AG04449 (cell line): ENCODE results near the gene PIGU.
"Not testable (repeated sequence)": the region's sequence is repeated elsewhere in the genome, so short reads cannot be mapped to it uniquely, and the experiment has no call there.

ENCODE experiments used
- CTCF ChIA-PET: fragments of 350-600 bp; formaldehyde crosslinking; extraction: SDS; loops from one replicate; lab custom pipeline; 2021; ENCODE audit warnings: antibody characterized with exemption; lab: Yijun Ruan, JAX
- POLR2A ChIA-PET: fragments of 400-600, 350-600 bp; formaldehyde crosslinking; extraction: SDS; loops from one replicate; lab custom pipeline; 2020; ENCODE audit warnings: antibody characterized with exemption, inconsistent platforms; lab: Yijun Ruan, JAX
- DNase-seq: peaks from one replicate; pipeline ENCODE4 v3.0.0-alpha.2; 2010; ENCODE audit warnings: low read depth, low spot score
- H3K4me3 ChIP-seq: 2 replicates; pipeline ENCODE4 v1.5.1; 2011; ENCODE audit warnings: low read depth, mild to moderate bottlenecking, control low read depth, low read length
- CTCF ChIP-seq: IDR thresholded peaks from one replicate; pipeline ENCODE4 v1.5.1; 2011; ENCODE audit warnings: mild to moderate bottlenecking, moderate library complexity, low read length, control low read depth, inconsistent platforms; ENCODE audit not compliant: insufficient read depth; ENCODE audit errors: missing control alignments

PIGU gene

GRCh38 chr20:34663213-34663943, 13.5 kb downstream of the PIGU start:
- ChIA-PET CTCF (no interaction called here), POLR2A (no interaction called here)
- no peak for TF ChIP-seq CTCF
- no peak for DNase-seq
- no peak overlapping the region for H3K4me3 ChIP-seq

- DNase-seq, H3K4me3 ChIP-seq, POLR2A ChIA-PET: not testable (repeated sequence)
- CTCF ChIA-PET, result interaction anchor here (0.6 kb wide), 1 partner anchor 435 kb away, joined by 3 read pairs; no protein-coding TSS in a partner anchor
Observed at GRCh38 chr20:34661811-34662210, 15.1 kb downstream of the PIGU start.

GRCh38 chr20:34658654-34659053, 18.2 kb downstream of the PIGU start:
- DNase-seq, POLR2A ChIA-PET, H3K4me3 ChIP-seq, CTCF ChIA-PET: not testable (repeated sequence)

- H3K4me3 ChIP-seq, result no peak overlapping the region
- TF ChIP-seq CTCF, result no peak
- POLR2A ChIA-PET, result no interaction called here
- no peak for DNase-seq
- CTCF ChIA-PET, result no interaction called here
Observed at GRCh38 chr20:34654207-34654744, 22.6 kb downstream of the PIGU start.

GRCh38 chr20:34651200-34651599, 25.7 kb downstream of the PIGU start:
- DNase-seq, result no peak
- ChIA-PET POLR2A (no interaction called here), CTCF (interaction anchor here (1.0 to 1.5 kb wide), 2 partner anchors 9 to 339 kb away, joined by 3 to 5 read pairs; no protein-coding TSS in a partner anchor)
- H3K4me3 ChIP-seq, result no peak overlapping the region
- no peak for TF ChIP-seq CTCF

- no peak overlapping the region for H3K4me3 ChIP-seq
- TF ChIP-seq CTCF, result no peak
- no peak for DNase-seq
- POLR2A ChIA-PET, result interaction anchor here (0.7 kb wide), 1 partner anchor 335 kb away, joined by 4 read pairs; no protein-coding TSS in a partner anchor
- CTCF ChIA-PET, result no interaction called here
Observed at GRCh38 chr20:34647737-34648136, 29.2 kb downstream of the PIGU start.

- ChIA-PET CTCF (no interaction called here), POLR2A (no interaction called here)
- H3K4me3 ChIP-seq, result no peak overlapping the region
- no peak for TF ChIP-seq CTCF
- DNase-seq, result no peak
Observed at GRCh38 chr20:34644951-34645350, 31.9 kb downstream of the PIGU start.
